H1 (cell line): Measurements from ENCODE around the gene CUX1.

ENCODE experiments used
- EZH2 ChIP-seq: fragments of 200-600 bp; sonication (generic); IDR thresholded peaks from 2 replicates; pipeline ENCODE4 v1.7.1; 2012; ENCODE audit warnings: low read depth, mild to moderate bottlenecking, moderate library complexity, low read length, inconsistent platforms; ENCODE audit not compliant: severe bottlenecking
- RNF2 ChIP-seq: fragments of 200-900, 300-1000 bp; sonication (generic); IDR thresholded peaks from 2 replicates; pipeline ENCODE4 v1.7.1; 2016; ENCODE audit warnings: borderline replicate concordance, low read depth, mild to moderate bottlenecking, antibody characterized with exemption, low read length; ENCODE audit not compliant: poor library complexity, severe bottlenecking; ENCODE audit errors: missing control alignments

DNA sequence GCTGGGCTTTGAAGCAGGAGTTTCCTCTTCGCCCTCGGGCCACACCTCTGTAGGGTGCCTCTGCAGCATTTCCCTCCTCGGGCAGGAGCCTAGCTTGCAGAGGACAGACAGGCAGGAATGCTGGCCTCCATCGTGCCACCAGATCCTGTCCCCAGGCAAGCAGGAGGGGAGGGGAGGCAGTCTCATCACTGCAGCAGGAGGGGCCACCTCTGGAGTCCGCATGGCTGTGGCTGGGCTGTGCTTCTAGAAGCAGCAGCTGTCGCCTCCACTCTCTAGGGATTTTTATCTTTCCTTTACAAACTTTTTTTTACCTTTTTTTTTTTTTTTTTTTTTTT is 181.4 kb downstream of the CUX1 start:
- no peak for TF ChIP-seq RNF2
- TF ChIP-seq EZH2 = no peak
